ENCODE results near the gene LENG9. TPM values are rescaled to one million over a fixed set of nuclear protein-coding genes. Genes with fewer than 3 reads are reported as not detected.

LENG9 gene
- 5.4 and 14.1 TPM in 2 replicates for total RNA-seq (ENCODE audit: low replicate concordance)

GRCh38 chr19:54463531-54464043 is at the start of gene LENG9:
Gene LENG9 (minus strand): TSS chr19:54463778. CDS start chr19:54463526, 252 bp downstream.

GRCh38 chr19:54502518-54503048 is 39.0 kb upstream of the LENG9 start, which contains the start of gene LAIR2:
Gene LAIR2 (plus strand): TSS chr19:54502831. CDS start chr19:54502919, 88 bp downstream.

GRCh38 chr19:54473071-54473891 is 9.7 kb upstream of the LENG9 start, which contains the start of gene CDC42EP5:
Gene CDC42EP5 (minus strand): TSS chr19:54473296. CDS start chr19:54465547, 7,749 bp downstream.

GRCh38 chr19:54448774-54449700 is 14.5 kb downstream of the LENG9 start, which contains the start of gene LENG8:
Gene LENG8 (plus strand): TSS chr19:54449199. CDS start chr19:54451345, 2,146 bp downstream.

GRCh38 chr19:54415208-54415900 is 48.2 kb downstream of the LENG9 start, which contains the start of gene TTYH1:
Gene TTYH1 (plus strand): TSS chr19:54415464. CDS start chr19:54415553, 89 bp downstream.

Other genes with a start within 250 kb of the LENG9 start
- not detected in 2 replicates for gene LILRB3, start 240.8 kb downstream of the LENG9 start, total RNA-seq (ENCODE audit: low replicate concordance)
- not detected in 2 replicates for gene LILRA6, start 221.0 kb downstream of the LENG9 start, total RNA-seq (ENCODE audit: low replicate concordance)
- gene LILRB5, start 206.5 kb downstream of the LENG9 start, total RNA-seq (ENCODE audit: low replicate concordance): not detected in 2 replicates
- gene LILRB2, start 182.7 kb downstream of the LENG9 start, total RNA-seq (ENCODE audit: low replicate concordance): not detected in 2 replicates
- gene LILRA5, start 150.6 kb downstream of the LENG9 start, total RNA-seq (ENCODE audit: low replicate concordance): not detected in 2 replicates
- gene LILRA4, start 124.6 kb downstream of the LENG9 start, total RNA-seq (ENCODE audit: low replicate concordance): not detected in 2 replicates
- gene LAIR1, start 98.8 kb downstream of the LENG9 start, total RNA-seq (ENCODE audit: low replicate concordance): not detected in 2 replicates
- not detected in 2 replicates for gene TTYH1, start 48.3 kb downstream of the LENG9 start, total RNA-seq (ENCODE audit: low replicate concordance)
- gene LENG8, start 14.6 kb downstream of the LENG9 start, total RNA-seq (ENCODE audit: low replicate concordance): 36.5 and 53.7 TPM in 2 replicates
- gene CDC42EP5, start 9.5 kb upstream of the LENG9 start, total RNA-seq (ENCODE audit: low replicate concordance): 2.9 and 41.0 TPM in 2 replicates
- gene LAIR2, start 39.1 kb upstream of the LENG9 start, total RNA-seq (ENCODE audit: low replicate concordance): not detected in 2 replicates
- gene LILRA2, start 110.0 kb upstream of the LENG9 start, total RNA-seq (ENCODE audit: low replicate concordance): not detected in 2 replicates
- not detected in 2 replicates for gene LILRA1, start 129.9 kb upstream of the LENG9 start, total RNA-seq (ENCODE audit: low replicate concordance)
- not detected in 2 replicates for gene LILRB1, start 166.7 kb upstream of the LENG9 start, total RNA-seq (ENCODE audit: low replicate concordance)
- not detected in 2 replicates for gene LILRB4, start 199.2 kb upstream of the LENG9 start, total RNA-seq (ENCODE audit: low replicate concordance)